ENCODE results near the gene PLB1. TPM values are rescaled to one million over a fixed set of nuclear protein-coding genes. Genes with fewer than 3 reads are reported as not detected.

The PLB1 gene
- total RNA-seq, 4 donors from 2014 or later = 6.3 to 15.4 (median 10.9) TPM

GRCh38 chr2:28608500-28609424, 112.9 kb downstream of the PLB1 start:
- ATAC-seq (ENCODE audit: low FRiP score) (no peak), DNase-seq (ENCODE audit: low spot score) (no peak)
- no peak for TF ChIP-seq CTCF (IDR thresholded peaks at IDR 0.05)

GRCh38 chr2:28610583-28611201, 114.8 kb downstream of the PLB1 start:
- no peak for ATAC-seq (ENCODE audit: low FRiP score)
- DNase-seq (ENCODE audit: low spot score) = no peak

GRCh38 chr2:28612131-28612812, 116.4 kb downstream of the PLB1 start:
- no peak for ATAC-seq (ENCODE audit: low FRiP score)
- no peak for DNase-seq (ENCODE audit: low spot score)
- TF ChIP-seq CTCF (IDR thresholded peaks at IDR 0.05) = no peak

More at GRCh38 chr2:28610583-28611201, 114.8 kb downstream of the PLB1 start:
- TF ChIP-seq CTCF (IDR thresholded peaks at IDR 0.05) = no peak

GRCh38 chr2:28613186-28613585, 117.3 kb downstream of the PLB1 start:
- DNase-seq (ENCODE audit: low spot score) (no peak), ATAC-seq (ENCODE audit: low FRiP score) (no peak)
- TF ChIP-seq CTCF (IDR thresholded peaks at IDR 0.05) = no peak

GRCh38 chr2:28613633-28614501, 118.0 kb downstream of the PLB1 start:
- DNase-seq (ENCODE audit: low spot score) = no peak
- ATAC-seq (ENCODE audit: low FRiP score) = no peak
- no peak for TF ChIP-seq CTCF (IDR thresholded peaks at IDR 0.05)

GRCh38 chr2:28615706-28616105, 119.8 kb downstream of the PLB1 start:
- ATAC-seq (ENCODE audit: low FRiP score) (no peak), DNase-seq (ENCODE audit: low spot score) (no peak)
- no peak for TF ChIP-seq CTCF (IDR thresholded peaks at IDR 0.05)

Measured in omental fat pad (tissue), 4 donors.